K562 treated with DMSO at 1 percent for 24 hours (cell line): ENCODE results near the gene POLR1C. TPM values are rescaled to one million over a fixed set of nuclear protein-coding genes. Genes with fewer than 3 reads are reported as not detected.

Source experiments
- total RNA-seq: library from RNA; unstranded; fragments of 300-600 nt; gene quantifications from 2 replicates; pipeline ENCODE4 v1.2.3, GENCODE V29; 2022; ENCODE audit warnings: low read depth; ENCODE audit not compliant: insufficient read depth

Gene POLR1C, protein sequence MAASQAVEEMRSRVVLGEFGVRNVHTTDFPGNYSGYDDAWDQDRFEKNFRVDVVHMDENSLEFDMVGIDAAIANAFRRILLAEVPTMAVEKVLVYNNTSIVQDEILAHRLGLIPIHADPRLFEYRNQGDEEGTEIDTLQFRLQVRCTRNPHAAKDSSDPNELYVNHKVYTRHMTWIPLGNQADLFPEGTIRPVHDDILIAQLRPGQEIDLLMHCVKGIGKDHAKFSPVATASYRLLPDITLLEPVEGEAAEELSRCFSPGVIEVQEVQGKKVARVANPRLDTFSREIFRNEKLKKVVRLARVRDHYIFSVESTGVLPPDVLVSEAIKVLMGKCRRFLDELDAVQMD
- 38.0 and 45.8 TPM in 2 replicates for total RNA-seq

DNA sequence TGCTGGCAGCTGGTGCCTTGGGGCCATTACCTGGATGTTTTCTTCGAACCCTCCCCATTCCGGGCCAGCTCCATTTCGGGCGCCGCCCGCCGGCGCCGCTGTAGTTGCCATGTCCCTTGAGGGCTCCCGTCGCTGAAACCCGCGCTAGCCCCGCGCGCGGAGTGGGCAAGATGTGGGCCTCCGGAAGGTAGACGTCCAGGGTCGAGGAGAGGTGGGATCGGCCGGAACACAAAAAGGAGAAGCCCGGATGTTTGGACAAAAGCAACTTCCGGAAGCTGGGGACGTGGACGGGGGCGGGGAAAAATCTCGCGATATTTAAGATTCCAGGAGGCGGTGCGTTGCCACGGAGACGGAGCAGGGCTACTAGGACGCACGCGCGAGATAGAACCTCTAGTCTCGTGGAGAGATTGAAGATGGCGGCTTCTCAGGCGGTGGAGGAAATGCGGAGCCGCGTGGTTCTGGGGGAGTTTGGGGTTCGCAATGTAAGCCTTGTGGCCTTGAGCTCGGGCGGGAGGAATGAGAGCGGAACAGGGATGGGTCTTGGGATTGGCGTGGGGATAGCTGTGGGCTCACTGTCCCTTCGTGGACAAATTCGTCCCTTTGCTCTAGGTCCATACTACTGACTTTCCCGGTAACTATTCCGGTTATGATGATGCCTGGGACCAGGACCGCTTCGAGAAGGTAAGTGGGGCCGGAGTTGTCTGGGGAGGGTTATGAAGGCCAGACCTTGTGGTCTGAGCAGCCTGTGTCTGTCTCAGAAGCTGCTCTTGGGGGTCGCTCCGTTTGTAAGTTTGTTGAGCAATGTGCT is at the start of gene POLR1C, which contains the start of gene YIPF3:
Gene POLR1C, plus strand, starts transcription at position 393 of the 808 bp plus-strand sequence. Its CDS starts 21 bp downstream, at position 414.
Gene YIPF3, minus strand, starts transcription at position 230 of the 808 bp plus-strand sequence. Its CDS starts 119 bp downstream, at position 111.

DNA sequence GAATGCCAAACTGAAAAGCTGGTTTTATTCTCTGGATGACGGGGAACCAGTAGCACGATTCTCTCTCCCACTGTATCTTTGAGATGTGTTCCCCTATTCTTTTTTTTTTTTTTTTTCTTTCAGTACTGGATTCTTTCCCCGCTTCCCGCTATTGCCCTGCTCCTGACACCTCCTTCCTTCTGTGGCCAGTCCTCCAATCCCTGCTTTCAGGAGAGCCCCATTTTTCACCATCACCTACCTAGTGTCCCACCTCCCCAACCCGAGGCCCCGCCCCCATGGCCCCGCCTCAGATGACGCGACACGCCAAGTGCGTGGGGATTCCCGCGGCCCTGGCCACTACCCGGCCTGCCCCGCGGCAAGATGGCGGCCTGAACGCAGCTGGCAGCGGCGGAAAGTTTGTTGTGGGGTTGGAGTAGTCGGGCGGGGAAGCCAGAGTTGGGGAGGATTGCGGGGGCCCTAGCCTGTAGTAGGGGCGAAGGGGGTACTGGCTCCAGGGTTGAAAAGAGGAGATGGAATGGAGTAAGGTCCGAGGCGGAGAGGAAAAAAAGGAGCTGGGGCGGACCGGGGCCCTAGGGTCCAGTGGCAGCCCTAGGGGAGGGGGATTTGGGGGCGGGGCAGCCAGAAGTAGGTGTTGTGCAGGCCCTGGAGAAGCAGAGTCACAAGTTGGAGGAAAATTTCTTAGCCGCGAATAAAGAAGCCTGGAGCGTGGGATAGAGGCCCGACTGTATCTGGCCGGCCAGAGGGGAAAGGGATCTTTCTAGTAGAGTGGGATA is 39.5 kb upstream of the POLR1C start, which contains the start of gene TJAP1:
Gene TJAP1, plus strand, starts transcription at position 336 of the 773 bp plus-strand sequence. CDS start 21,432 bp downstream, outside the sequence.

DNA sequence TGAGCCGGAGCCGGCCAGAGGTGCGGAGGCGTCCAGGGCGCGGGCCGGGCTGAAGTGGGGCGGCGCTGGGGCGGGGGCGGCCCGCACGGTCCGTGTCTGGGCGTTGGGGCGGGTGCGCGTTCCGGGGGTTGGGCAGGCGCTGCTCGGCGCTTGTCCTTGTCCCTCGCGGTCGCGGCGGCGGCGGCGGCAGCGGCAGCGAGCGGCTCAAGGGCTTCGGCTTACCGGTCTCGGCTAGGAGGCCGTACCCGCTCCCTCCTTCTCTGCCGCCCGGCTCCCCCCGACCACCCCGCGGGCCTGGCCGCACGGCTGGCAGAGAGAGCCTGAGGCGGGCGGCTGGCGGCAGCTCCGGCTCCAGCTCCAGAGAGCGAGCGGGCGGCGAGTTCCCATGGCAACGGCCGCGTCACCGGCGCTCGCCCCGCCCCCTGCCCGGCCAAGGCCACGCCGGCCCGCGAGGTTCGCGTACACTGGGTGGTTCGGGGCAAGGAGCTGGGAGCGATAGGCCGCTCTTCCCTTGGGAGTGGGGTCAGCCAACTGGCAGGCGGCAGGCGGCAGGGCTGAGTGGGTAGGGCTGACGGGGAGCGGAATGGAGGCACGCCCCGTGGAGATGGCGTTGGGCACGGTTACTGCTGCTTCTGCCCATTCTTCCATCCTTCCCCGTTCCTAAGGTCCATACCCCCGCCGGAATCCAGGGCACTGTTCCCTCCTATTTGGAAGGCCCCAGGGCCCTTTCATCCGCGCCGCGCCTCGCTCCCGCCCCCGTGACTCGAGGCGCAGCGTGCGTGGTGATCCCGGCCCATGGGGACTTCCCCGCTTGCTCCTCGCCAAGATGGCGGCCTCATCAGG is 6.7 kb upstream of the POLR1C start, which contains the start of gene LRRC73:
Gene LRRC73, minus strand, starts transcription at position 363 of the 843 bp plus-strand sequence. CDS start 561 bp downstream, outside the sequence.

Other genes with a start within 250 kb of the POLR1C start
- gene SLC22A7, start 218.8 kb upstream of the POLR1C start, total RNA-seq, result not detected in 2 replicates
- gene CRIP3, start 208.3 kb upstream of the POLR1C start, total RNA-seq, result 2.3 TPM in 1 of 2 replicates, not detected in the other
- 20.9 and 23.3 TPM in 2 replicates for gene ZNF318, start 147.4 kb upstream of the POLR1C start, total RNA-seq
- gene ABCC10, start 89.5 kb upstream of the POLR1C start, total RNA-seq, result 30.5 and 32.8 TPM in 2 replicates
- 1.9 and 3.7 TPM in 2 replicates for gene DLK2, start 61.5 kb upstream of the POLR1C start, total RNA-seq
- 41.2 and 45.2 TPM in 2 replicates for gene TJAP1, start 39.5 kb upstream of the POLR1C start, total RNA-seq
- 1.2 and 1.3 TPM in 2 replicates for gene LRRC73, start 6.7 kb upstream of the POLR1C start, total RNA-seq
- gene YIPF3, start 163 bp upstream of the POLR1C start, total RNA-seq, result 144 and 148 TPM in 2 replicates
- 58.4 and 77.1 TPM in 2 replicates for gene XPO5, start 58.9 kb downstream of the POLR1C start, total RNA-seq
- gene POLH, start 59.1 kb downstream of the POLR1C start, total RNA-seq, result 27.2 and 35.2 TPM in 2 replicates
- gene GTPBP2, start 112.2 kb downstream of the POLR1C start, total RNA-seq, result 231 and 248 TPM in 2 replicates
- gene MAD2L1BP, start 118.8 kb downstream of the POLR1C start, total RNA-seq, result 71.1 and 74.5 TPM in 2 replicates
- 0.60 and 0.66 TPM in 2 replicates for gene RSPH9, start 127.9 kb downstream of the POLR1C start, total RNA-seq
- gene MRPS18A, start 170.7 kb downstream of the POLR1C start, total RNA-seq, result 143 and 147 TPM in 2 replicates